HG02588 (cell line): Measurements from ENCODE around the gene USP51.
"Not testable (repeated sequence)": the region's sequence is repeated elsewhere in the genome, so short reads cannot be mapped to it uniquely, and the experiment has no call there.

Source experiments
- ATAC-seq: cut with Tn5 transposase; IDR thresholded peaks from one replicate; pipeline ENCODE4 v1.9.1; 2021; ENCODE audit warnings: mild to moderate bottlenecking, moderate library complexity; ENCODE audit not compliant: unreplicated experiment

Gene USP51

DNA sequence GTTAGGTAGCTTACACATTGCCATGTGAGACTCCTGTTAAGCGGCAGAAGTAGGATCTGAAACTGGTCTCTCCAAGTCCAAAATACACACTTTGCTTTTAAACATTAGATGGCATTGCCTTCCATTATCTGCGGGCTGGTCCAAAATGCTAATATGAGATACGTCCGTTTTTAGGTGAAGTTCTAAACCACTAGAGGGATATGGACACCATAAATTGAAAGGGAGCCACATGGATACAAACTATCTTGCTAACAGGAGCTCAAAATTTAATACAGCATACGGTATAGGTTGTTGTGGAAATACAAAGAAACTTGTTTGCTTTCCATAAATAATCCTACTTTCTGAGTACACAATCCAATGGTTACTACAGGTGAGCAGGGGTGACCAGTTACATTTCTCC is 23.9 kb downstream of the USP51 start:
- not testable (repeated sequence) for ATAC-seq

DNA sequence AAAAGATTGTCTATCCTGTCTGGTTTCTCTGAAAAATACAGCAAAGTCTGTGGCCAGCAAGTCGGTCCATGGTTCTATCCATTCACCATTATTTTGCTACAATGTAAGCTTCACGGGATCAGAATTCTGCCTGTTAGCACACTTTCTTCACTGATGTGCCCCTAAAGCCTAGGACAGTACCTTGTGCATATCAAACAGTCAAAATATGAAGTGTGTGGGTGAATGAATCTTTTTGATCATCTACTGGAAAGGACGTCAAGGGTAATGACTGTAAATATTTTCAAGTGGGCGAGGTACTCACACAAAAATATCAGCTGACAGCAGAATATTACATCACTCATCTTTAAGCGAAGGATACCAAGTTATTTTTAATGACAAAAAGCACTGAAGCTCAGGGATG is 24.5 kb downstream of the USP51 start:
- ATAC-seq = not testable (repeated sequence)

DNA sequence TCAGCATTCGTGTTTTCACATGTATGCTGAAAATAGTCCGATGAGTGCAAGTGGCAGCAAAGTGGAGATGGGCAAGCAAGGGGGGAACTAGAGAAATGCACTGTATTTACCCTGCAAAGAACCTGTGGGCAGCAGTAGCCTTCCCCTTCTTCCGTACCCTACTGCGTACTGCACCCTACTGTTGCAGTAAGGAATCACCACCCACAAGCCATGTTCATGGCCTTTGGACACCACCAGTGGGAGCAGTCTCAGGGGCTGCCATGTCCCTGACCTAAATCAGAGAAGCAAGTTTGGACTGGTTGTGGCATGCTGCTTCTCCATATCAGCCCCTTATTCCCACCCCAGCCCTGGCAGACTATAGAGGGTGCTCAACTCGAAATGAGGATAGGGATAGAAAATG is 25.6 kb downstream of the USP51 start:
- ATAC-seq = peak; percentile 55

DNA sequence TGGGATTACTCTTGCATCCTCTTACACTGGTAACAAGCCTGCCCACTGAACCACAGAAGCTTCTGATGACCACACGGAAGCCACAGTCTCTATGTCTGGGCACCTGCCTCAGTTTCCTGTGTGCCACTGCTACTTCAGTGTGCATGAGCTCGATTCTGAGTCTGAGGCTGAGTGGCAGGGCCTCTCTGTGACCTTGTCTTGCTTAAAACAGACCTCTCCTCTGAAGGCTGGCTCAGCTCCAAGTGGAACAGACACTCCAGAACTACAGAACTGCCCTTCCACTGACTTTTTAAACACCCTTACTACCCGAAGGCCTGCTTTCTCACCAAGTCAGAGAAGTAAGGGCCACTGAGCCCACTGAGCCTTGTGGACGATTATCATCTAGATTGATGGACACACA is 29.7 kb downstream of the USP51 start:
- ATAC-seq = not testable (repeated sequence)

DNA sequence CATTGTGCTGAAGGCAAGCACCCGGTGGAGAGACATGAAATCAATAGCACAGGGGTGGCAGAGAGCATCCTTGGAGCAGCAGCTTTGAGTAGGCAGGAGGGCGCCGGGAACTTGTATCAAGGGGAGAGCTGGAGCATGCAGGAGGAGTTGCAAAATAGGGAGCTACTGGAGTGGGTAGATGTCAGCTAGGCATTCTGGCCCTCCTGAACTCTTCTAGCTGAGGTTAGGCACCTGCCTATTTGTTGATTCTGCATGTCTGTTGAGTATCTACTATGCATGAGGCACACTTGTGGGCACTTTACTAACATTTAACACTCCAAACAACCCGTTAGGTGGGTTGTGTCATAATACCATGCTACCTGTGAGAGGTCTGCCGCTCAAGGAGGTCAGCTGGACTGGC is 30.2 kb downstream of the USP51 start:
- ATAC-seq = not testable (repeated sequence)

DNA sequence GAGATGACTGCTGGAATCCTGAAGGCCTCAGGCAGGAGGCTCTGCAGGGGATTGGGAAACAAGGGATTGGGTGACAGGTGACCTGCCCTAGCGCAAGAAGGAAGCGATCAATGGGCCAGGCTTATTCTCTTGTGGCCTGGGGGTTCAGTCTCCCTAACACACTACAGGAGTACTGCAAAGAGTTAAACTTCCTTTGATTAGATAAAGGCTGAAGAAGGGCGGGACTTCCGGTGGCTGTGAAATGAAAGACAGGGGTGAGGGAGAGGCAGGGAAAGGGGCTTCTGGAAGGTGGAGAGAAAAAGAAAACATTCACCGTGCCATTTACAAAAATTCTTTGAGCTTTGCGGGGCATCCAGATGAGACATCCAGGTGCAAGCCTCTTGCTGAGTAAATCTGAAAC is 33.9 kb downstream of the USP51 start:
- not testable (repeated sequence) for ATAC-seq

DNA sequence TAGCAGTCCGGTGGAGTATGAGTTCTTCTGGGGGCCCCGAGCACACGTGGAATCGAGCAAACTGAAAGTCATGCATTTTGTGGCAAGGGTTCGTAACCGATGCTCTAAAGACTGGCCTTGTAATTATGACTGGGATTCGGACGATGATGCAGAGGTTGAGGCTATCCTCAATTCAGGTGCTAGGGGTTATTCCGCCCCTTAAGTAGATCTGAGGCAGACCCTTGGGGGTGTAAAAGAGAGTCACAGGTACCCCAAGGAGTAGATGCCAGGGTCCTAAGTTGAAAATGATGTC is 36.9 kb downstream of the USP51 start:
- peak; percentile 9 for ATAC-seq

DNA sequence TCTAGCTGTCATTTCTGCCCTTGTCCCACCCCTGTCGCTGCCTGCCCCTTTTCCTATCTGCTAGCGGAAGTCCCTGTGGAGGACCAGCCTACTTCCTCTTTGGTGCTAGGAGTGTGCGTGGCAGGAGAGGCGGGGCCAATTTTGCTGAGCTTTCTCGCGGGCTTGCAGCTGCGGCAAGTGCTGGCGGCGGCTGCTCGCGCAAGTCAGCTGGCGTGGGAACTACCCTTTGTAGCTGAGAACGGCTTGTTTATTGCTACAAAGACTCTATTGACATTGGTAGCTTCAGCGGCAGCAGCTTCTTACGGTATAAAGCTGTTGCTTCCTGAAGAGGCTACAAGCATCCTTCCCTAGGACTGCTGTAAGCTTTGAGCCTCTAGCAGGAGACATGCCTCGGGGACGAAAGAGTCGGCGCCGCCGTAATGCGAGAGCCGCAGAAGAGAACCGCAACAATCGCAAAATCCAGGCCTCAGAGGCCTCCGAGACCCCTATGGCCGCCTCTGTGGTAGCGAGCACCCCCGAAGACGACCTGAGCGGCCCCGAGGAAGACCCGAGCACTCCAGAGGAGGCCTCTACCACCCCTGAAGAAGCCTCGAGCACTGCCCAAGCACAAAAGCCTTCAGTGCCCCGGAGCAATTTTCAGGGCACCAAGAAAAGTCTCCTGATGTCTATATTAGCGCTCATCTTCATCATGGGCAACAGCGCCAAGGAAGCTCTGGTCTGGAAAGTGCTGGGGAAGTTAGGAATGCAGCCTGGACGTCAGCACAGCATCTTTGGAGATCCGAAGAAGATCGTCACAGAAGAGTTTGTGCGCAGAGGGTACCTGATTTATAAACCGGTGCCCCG is 37.4 kb downstream of the USP51 start, which contains the start of gene MAGEH1:
TSS of gene MAGEH1 (plus strand) at position 138 of the 843 bp plus-strand sequence. CDS start at position 386, 248 bp downstream.
- ATAC-seq = peak; percentile 98

DNA sequence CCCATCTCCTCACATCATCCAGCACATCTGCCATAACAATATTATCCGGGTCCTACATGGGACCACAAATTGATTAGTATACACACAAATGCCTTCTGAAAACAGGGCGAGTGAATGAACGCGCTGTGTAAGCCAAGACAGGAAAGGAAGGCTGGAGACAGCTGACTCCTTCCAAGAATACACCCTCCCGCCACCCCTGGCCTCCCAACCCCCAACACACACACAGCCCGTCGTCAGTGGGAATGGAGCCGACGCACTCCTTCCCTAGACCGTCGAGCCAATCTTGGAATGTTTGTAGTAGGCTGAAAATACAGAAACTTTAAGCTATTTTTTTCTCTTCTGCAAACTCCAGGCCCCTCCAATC is 38.0 kb downstream of the USP51 start:
- no peak for ATAC-seq

DNA sequence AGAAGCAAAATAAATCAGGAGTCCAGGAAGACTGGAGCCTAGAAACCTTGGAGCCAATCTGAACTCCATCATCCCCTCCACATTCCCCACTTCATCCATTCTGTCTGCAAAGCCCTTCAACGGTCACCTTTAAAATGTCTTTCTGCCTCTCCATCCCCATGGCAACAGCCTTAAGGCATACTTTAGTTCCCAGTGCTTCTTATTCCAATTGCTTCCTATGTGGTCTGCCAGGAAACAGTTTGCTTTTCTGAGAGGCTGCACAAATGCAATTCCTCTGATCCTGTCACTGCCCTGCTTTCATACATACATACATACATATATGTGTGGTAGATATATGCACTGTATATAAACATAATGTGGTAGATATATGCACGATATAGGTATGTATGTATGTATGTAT is 38.5 kb downstream of the USP51 start:
- no peak for ATAC-seq

DNA sequence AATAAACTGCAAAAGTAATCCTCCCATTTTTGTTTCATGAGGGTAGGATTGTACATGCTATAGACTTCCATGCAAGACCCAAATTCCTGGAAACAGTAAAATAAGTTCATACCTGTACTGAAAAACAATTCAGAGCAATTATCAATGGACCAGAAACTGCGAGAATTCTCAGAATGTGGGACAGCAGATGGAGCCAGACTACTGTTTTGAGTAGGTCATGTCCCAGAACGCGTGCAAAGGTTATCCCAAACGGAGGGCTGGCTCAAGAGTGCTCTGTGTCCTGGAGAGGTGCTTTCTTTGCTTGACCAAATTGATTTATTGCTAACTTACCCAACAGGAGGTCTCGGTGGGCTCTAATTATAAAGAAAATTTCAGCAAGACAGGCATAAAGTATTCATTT is 39.4 kb downstream of the USP51 start:
- ATAC-seq = no peak

DNA sequence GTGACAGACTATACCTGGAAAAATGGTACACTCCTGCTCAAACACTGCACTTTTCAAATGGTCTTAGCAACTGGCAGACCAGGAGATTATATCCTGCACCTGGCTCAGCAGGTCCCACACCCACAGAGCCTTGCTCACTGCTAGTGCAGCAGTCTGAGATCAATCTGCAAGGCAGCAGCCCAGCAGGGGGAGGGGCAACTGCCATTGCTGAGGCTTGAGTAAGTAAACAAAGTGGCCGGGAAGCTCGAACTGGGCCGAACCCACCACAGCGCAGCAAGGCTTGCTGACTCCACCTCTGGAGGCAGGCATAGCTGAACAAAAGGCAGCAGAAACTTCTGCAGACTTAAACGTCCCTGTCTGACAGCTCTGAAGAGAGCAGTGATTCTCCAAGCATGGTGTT is 46.2 kb downstream of the USP51 start:
- not testable (repeated sequence) for ATAC-seq
